Activated CD4-positive, alpha-beta T cell treated with anti-CD3 and anti-CD28 coated beads, Interleukin-2, amount 50 U/mL, for 24 hours (primary cell): ENCODE results near the gene FAM241A.
"Not testable (repeated sequence)": the region's sequence is repeated elsewhere in the genome, so short reads cannot be mapped to it uniquely, and the experiment has no call there.

Source experiments
- DNase-seq, 2 donors: peaks; one replicate each; pipeline ENCODE4 v3.0.0-alpha.2; 2020; ENCODE audit warnings: low read depth in 1 of 2, low spot score in 1 of 2

FAM241A gene

DNA sequence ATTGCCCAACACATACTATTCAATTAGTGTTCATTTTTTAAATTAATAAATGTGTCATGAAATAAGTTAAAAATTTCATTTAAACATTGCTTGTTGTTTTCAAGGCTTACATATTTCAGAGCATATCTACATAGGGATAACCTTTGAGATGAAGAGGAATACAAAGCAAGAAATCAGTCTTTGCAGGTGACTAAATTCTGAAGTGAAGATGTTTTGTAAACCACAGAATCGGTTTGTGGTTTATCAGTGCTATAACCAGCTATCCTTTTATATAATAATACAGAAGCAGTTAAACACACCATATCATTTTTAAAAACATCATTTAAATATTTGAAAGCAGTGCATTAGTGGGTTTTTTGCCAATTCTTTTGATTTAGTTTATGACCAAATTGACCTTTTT, 26.9 kb downstream of the FAM241A start:
- DNase-seq, result no peak

- no peak for DNase-seq
Observed at GRCh38 chr4:112173593-112174558, 28.6 kb downstream of the FAM241A start.

- DNase-seq, result no peak
Observed at GRCh38 chr4:112175840-112176239, 30.6 kb downstream of the FAM241A start.

DNA sequence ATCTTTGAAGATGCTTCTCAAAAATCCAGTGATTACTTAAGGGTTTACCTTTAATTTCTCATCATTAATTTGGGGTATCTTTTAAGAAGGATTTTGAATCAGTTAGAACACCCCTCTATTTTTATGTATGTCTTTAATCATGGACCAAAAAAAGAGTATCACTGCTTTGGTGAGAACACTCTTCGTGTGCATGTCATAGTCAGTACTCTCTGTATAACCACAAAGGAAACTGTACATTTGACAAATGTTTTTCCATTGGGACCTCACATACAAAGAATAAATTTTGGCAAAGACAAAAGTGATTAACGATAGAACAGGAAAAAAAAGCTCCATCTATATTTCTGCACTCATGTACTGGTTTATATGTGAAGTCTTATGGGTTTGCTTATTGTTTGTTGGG, 31.3 kb downstream of the FAM241A start:
- no peak for DNase-seq

DNA sequence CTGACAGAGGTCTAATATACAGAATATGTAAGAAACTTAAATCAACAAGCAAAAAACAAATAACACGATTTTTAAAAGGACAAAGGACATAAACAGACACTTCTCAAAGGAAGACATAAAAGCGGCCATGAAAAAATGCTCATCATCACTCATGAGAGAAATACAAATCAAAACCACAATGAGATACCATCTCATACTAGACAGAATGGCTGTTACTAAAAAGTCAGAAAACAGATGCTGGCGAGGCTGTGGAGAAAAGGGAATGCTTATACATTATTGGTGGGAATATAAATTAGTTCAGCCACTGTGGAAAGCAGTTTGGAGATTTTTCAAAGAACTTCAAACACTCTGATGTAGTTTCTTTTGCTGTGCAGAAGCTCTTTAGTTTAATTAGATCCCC, 33.5 kb downstream of the FAM241A start:
- DNase-seq, result not testable (repeated sequence)

DNA sequence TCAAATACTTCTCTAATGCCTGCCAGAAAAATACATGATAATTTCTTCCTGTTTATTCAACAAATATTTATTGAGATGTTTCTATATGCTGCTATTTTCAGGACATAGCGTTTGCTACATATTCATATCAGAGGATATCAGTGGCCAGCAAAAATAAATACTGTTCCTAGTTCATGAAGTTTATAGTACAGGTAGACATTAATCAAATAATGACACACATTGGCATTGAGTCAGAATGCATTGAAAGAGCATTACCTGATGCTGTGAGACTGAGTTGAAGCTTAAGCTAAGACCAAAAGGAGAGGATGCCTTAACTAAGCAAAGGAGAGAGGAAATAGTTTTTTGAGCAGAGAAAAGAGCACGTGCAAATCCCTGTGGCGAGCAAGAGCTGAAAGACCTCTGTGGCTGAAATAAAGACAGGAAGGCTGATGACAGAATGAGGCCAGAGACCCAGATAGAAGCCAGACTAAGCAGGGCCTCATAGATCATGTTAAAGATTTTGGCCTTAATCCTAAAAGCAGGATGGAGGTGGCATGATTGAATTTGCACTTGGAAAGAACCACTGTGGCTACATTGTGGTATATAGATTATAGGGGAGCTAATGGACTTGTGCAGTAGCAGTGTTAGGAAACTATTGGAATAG, 36.2 kb downstream of the FAM241A start:
- DNase-seq, result no peak

- no peak for DNase-seq
Observed at GRCh38 chr4:112182604-112183003, 37.4 kb downstream of the FAM241A start.

- no peak for DNase-seq
Observed at GRCh38 chr4:112183252-112183651, 38.0 kb downstream of the FAM241A start.

GRCh38 chr4:112184438-112184837, 39.2 kb downstream of the FAM241A start:
- no peak for DNase-seq

GRCh38 chr4:112185334-112185733, 40.1 kb downstream of the FAM241A start:
- no peak for DNase-seq

GRCh38 chr4:112185740-112186670, 40.8 kb downstream of the FAM241A start:
- DNase-seq, result no peak

DNA sequence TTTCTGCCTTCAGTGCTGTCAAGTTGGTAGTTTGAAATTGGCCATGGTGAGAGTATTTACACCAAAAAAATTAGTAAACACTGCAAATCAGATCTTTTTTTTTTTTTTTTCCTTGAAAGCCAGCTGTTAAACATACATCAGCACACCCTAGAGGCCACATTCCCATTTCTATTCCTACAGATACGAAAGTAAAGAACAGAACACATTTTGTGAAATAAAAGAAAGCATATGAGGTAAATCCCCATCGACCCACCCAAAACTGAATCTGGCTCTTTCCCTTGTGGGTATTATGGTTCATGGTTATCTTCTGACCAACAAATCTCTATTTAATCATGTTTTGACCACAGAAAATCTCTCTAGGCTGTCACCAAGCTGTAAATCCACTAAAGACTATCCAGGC, 44.5 kb downstream of the FAM241A start:
- DNase-seq, result no peak

DNA sequence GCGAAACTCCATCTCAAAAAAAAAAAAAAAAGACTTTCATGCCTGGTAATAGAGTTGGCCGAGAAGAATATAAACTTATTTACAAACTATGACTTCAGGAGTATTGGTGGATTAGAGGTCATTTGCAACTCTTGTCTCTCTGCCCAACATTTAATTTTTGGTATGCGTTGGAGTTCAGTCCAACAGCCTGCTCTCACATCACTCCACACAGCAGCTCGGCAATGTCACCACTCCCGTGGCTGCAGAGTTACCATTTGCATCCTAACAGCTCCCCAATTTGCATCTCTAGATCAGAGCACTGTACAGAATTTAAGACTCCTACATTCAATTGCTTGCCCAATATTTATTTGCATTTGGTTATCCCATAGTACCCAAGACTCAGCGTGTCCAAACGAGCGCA, 45.4 kb downstream of the FAM241A start:
- no peak for DNase-seq

- no peak for DNase-seq
Observed at GRCh38 chr4:112196461-112196860, 51.2 kb downstream of the FAM241A start.

- no peak for DNase-seq
Observed at GRCh38 chr4:112199041-112199440, 53.8 kb downstream of the FAM241A start.

- DNase-seq, result no peak
Observed at GRCh38 chr4:112201915-112202505, 56.8 kb downstream of the FAM241A start.

DNA sequence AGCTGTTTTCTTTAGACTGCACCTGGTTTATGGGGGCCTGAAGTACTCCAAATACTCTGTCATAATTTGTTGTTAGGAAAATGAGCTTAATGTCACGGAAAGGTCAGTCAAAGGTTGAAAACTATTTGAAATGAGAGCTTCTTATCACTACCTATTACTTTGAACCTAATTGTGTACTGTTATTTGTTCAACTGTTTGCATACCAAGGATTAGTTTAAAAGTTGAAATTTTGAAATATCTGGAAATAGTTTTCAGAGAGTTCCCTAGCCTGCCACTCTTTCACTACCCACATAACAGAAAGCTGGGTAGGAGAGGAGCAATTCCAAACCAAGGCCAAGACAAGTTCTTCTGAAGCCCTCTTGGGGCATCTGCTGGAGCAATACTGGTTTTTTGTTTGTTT, 58.3 kb downstream of the FAM241A start:
- DNase-seq, result no peak

- DNase-seq, result no peak
Observed at GRCh38 chr4:112206431-112206830, 61.2 kb downstream of the FAM241A start.

- DNase-seq, result not testable (repeated sequence)
Observed at GRCh38 chr4:112208137-112209095, 63.2 kb downstream of the FAM241A start.

- DNase-seq, result no peak
Observed at GRCh38 chr4:112210777-112211176, 65.5 kb downstream of the FAM241A start.
